HepG2 (cell line): ENCODE data around the gene FBXO41. TPM values are rescaled to one million over a fixed set of nuclear protein-coding genes. Genes with fewer than 3 reads are reported as not detected.

Experiments used
- HDAC1 ChIP-seq: sonication (generic); formaldehyde crosslinking; IDR thresholded peaks from 2 replicates; pipeline ENCODE4 v1.5.1; 2020; ENCODE audit warnings: mild to moderate bottlenecking, missing genetic modification reagents
- KAT2B ChIP-seq: fragments of 150-350 bp; IDR thresholded peaks from 2 replicates; pipeline ENCODE4 v1.6.1; 2014; ENCODE audit warnings: low read depth, low read length, borderline replicate concordance
- KLF16 ChIP-seq, 2 experiments: sonication (generic) in 1 of 2; formaldehyde crosslinking in 1 of 2; IDR thresholded peaks; 2 replicates each; pipeline versions ENCODE4 v1.6.1 to v1.8.0; 2016 to 2023; ENCODE audit warnings: missing genetic modification reagents in 2 of 2, missing compliant biosample characterization in 1 of 2
- KLF9 ChIP-seq: IDR thresholded peaks from 2 replicates; pipeline ENCODE4 v1.6.1; 2016; ENCODE audit warnings: low read depth
- PCBP1 ChIP-seq: fragments of 200-400 bp; formaldehyde crosslinking; IDR thresholded peaks from 2 replicates; pipeline ENCODE4 v1.6.1; 2017; ENCODE audit warnings: mild to moderate bottlenecking, low read depth, low read length, borderline replicate concordance
- RBFOX2 ChIP-seq: fragments of 200-400 bp; formaldehyde crosslinking; IDR thresholded peaks from 2 replicates; pipeline ENCODE4 v1.6.1; 2017; ENCODE audit warnings: low read depth, mild to moderate bottlenecking, low read length
- SOX13 ChIP-seq, 3 experiments: fragments of 450-650 bp in 1 of 3; sonication (generic) in 1 of 3; formaldehyde crosslinking in 1 of 3; IDR thresholded peaks in 2 of 3; conservative IDR thresholded peaks in 1 of 3; 2 replicates each; pipeline versions ENCODE4 v1.5.0 to v1.6.1; 2016 to 2020; ENCODE audit warnings: antibody characterized with exemption in 1 of 3, mild to moderate bottlenecking in 1 of 3, missing compliant biosample characterization in 1 of 3, missing genetic modification reagents in 1 of 3, moderate library complexity in 1 of 3
- TOE1 ChIP-seq: sonication (generic); formaldehyde crosslinking; IDR thresholded peaks from 2 replicates; pipeline ENCODE4 v1.4.0; 2020; ENCODE audit warnings: mild to moderate bottlenecking, missing genetic modification reagents
- ZBTB1 ChIP-seq: sonication (generic); formaldehyde crosslinking; IDR thresholded peaks from 2 replicates; pipeline ENCODE4 v1.4.0; 2020; ENCODE audit warnings: missing genetic modification reagents, borderline replicate concordance
- ZKSCAN8 ChIP-seq: IDR thresholded peaks from 2 replicates; pipeline ENCODE4 v1.6.1; 2016; ENCODE audit warnings: borderline replicate concordance, missing genetic modification reagents, missing compliant biosample characterization
- ZNF138 ChIP-seq: sonication (generic); formaldehyde crosslinking; IDR thresholded peaks from 2 replicates; pipeline ENCODE4 v1.5.0; 2020; ENCODE audit warnings: mild to moderate bottlenecking, low read depth, missing genetic modification reagents
- ZNF292 ChIP-seq: sonication (generic); formaldehyde crosslinking; IDR thresholded peaks from 2 replicates; pipeline ENCODE4 v1.8.1; 2022; ENCODE audit warnings: mild to moderate bottlenecking, low read depth, missing genetic modification reagents, borderline replicate concordance
- polyA plus RNA-seq, 8 experiments: library from polyadenylated mRNA; depleted of rRNA in 3 of 8; stranded (reverse) in 7 of 8; unstranded in 1 of 8; fragments of >200 nt; fragmentation: Illumina TruSeq in 4 of 8; extraction: Trizol in 4 of 8; gene quantifications; 2 replicates each; pipeline versions ENCODE4 v1.2.1 to v1.2.3, GENCODE V29; 2011 to 2016; ENCODE audit warnings: low read depth in 4 of 8, missing spikeins in 1 of 8, mixed read lengths in 1 of 8; ENCODE audit not compliant: insufficient read depth in 1 of 8
- total RNA-seq, 5 experiments: library from RNA; depleted of rRNA; stranded (reverse); fragments of >200 nt; fragmentation: Illumina TruSeq; extraction: Trizol; gene quantifications; 2 replicates each; pipeline ENCODE4 v1.2.3, GENCODE V29; 2016; ENCODE audit warnings: low read depth in 1 of 5
- TF ChIP-seq, protein P1 (sequence below): sonication (generic); formaldehyde crosslinking; IDR thresholded peaks from 2 replicates; pipeline ENCODE4 v1.8.1; 2022; ENCODE audit warnings: low read depth, mild to moderate bottlenecking, missing genetic modification reagents
- TF ChIP-seq, protein P2 (sequence below), 2 experiments: IDR thresholded peaks; 2 replicates each; pipeline ENCODE4 v1.6.1; 2011 to 2012; ENCODE audit warnings: low read length in 2 of 2, borderline replicate concordance in 1 of 2, low read depth in 1 of 2, mild to moderate bottlenecking in 1 of 2, moderate library complexity in 1 of 2
- TF ChIP-seq, protein P3 (sequence below): sonication (generic); formaldehyde crosslinking; IDR thresholded peaks from 2 replicates; pipeline ENCODE4 v1.4.0; 2020; ENCODE audit warnings: missing genetic modification reagents
- TF ChIP-seq, protein P4 (sequence below): IDR thresholded peaks from 2 replicates; pipeline ENCODE4 v1.6.1; 2016; ENCODE audit warnings: mild to moderate bottlenecking, missing biosample characterization, missing genetic modification reagents

FBXO41 gene
- total and polyA plus RNA-seq, 2 of the 13 experiments (the other 11 are each of a cell fraction or from before 2014, with no cell fraction given): 4.2 to 10.3 TPM

DNA sequence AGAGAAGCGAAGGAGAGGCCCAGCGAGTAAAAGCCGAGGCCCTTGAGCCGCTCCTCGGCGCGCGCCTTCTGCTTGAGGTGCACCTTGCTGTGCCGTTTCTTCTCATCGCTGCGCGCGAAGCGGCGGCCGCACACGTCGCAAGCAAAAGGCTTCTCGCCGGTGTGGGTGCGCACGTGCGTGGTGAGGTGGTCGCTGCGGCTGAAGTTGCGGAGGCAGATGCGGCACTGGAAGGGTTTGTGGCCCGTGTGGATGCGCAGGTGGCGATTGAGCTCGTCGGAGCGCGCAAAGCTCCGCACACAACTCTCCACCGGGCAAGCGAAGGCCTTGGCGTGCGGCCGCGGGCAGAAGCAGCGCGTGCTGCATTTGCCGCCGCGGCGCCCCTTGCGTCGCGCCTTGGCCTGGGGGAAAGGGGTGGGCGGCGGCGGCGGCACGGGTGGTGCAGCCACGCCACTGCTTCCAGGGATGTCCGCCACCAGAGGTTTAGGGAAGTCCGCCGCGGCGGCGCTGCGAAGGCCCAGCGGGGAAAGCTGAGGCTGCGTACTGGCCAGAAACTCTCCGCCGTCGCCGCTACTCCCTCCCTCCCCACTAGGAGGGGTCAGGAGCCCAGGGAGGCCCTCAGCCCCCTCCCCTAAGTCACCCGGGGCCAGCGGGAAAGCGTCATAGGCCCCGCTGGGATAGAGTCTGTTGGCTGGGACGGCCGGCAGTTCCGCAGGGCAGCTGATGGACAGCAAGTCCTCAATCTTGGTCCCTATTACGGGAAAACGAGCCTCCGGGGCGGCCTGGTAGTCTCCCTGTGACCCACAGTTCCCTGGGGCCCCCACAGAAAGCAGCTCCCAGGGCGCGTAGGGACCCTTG lies 7.4 kb upstream of the FBXO41 start (continued):
- TF ChIP-seq, protein P1, sequence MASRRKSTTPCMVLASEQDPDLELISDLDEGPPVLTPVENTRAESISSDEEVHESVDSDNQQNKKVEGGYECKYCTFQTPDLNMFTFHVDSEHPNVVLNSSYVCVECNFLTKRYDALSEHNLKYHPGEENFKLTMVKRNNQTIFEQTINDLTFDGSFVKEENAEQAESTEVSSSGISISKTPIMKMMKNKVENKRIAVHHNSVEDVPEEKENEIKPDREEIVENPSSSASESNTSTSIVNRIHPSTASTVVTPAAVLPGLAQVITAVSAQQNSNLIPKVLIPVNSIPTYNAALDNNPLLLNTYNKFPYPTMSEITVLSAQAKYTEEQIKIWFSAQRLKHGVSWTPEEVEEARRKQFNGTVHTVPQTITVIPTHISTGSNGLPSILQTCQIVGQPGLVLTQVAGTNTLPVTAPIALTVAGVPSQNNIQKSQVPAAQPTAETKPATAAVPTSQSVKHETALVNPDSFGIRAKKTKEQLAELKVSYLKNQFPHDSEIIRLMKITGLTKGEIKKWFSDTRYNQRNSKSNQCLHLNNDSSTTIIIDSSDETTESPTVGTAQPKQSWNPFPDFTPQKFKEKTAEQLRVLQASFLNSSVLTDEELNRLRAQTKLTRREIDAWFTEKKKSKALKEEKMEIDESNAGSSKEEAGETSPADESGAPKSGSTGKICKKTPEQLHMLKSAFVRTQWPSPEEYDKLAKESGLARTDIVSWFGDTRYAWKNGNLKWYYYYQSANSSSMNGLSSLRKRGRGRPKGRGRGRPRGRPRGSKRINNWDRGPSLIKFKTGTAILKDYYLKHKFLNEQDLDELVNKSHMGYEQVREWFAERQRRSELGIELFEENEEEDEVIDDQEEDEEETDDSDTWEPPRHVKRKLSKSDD (CRISPR knock-in tag): no peak
- TF ChIP-seq ZNF138 (no peak), TOE1 (CRISPR knock-in tag) (no peak), HDAC1 (CRISPR knock-in tag) (no peak; the same call in 1 of the 2 replicates), SOX13 (IDR thresholded peaks at IDR 0.05) (no peak), SOX13 (CRISPR knock-in tag; conservative IDR thresholded peaks at IDR 0.05 in 1 of 2, IDR thresholded peaks at IDR 0.05 in 1 of 2) (no peak), PCBP1 (0 out of 2 replicates have a peak, but pooled peaks have one; percentile 38), KLF16 (CRISPR knock-in tag; IDR thresholded peaks at IDR 0.05) (no peak), RBFOX2 (no peak), ZBTB1 (CRISPR knock-in tag) (no peak), KAT2B (no peak), ZNF292 (CRISPR knock-in tag) (no peak), ZKSCAN8 (CRISPR knock-in tag) (no peak), KLF9 (no peak)
- TF ChIP-seq, protein P2, sequence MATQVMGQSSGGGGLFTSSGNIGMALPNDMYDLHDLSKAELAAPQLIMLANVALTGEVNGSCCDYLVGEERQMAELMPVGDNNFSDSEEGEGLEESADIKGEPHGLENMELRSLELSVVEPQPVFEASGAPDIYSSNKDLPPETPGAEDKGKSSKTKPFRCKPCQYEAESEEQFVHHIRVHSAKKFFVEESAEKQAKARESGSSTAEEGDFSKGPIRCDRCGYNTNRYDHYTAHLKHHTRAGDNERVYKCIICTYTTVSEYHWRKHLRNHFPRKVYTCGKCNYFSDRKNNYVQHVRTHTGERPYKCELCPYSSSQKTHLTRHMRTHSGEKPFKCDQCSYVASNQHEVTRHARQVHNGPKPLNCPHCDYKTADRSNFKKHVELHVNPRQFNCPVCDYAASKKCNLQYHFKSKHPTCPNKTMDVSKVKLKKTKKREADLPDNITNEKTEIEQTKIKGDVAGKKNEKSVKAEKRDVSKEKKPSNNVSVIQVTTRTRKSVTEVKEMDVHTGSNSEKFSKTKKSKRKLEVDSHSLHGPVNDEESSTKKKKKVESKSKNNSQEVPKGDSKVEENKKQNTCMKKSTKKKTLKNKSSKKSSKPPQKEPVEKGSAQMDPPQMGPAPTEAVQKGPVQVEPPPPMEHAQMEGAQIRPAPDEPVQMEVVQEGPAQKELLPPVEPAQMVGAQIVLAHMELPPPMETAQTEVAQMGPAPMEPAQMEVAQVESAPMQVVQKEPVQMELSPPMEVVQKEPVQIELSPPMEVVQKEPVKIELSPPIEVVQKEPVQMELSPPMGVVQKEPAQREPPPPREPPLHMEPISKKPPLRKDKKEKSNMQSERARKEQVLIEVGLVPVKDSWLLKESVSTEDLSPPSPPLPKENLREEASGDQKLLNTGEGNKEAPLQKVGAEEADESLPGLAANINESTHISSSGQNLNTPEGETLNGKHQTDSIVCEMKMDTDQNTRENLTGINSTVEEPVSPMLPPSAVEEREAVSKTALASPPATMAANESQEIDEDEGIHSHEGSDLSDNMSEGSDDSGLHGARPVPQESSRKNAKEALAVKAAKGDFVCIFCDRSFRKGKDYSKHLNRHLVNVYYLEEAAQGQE (IDR thresholded peaks at IDR 0.05; ENCODE audit: borderline replicate concordance in 1 of 2, low read depth in 1 of 2, low read length in 2 of 2): peak in 1 of 2 experiments; percentile 12; a peak in 2 of 4 replicates
- TF ChIP-seq, protein P3, sequence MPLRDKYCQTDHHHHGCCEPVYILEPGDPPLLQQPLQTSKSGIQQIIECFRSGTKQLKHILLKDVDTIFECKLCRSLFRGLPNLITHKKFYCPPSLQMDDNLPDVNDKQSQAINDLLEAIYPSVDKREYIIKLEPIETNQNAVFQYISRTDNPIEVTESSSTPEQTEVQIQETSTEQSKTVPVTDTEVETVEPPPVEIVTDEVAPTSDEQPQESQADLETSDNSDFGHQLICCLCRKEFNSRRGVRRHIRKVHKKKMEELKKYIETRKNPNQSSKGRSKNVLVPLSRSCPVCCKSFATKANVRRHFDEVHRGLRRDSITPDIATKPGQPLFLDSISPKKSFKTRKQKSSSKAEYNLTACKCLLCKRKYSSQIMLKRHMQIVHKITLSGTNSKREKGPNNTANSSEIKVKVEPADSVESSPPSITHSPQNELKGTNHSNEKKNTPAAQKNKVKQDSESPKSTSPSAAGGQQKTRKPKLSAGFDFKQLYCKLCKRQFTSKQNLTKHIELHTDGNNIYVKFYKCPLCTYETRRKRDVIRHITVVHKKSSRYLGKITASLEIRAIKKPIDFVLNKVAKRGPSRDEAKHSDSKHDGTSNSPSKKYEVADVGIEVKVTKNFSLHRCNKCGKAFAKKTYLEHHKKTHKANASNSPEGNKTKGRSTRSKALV (CRISPR knock-in tag): peak; percentile 92; the same call in 1 of the 2 replicates
- TF ChIP-seq, protein P4, sequence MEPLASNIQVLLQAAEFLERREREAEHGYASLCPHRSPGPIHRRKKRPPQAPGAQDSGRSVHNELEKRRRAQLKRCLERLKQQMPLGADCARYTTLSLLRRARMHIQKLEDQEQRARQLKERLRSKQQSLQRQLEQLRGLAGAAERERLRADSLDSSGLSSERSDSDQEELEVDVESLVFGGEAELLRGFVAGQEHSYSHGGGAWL (CRISPR knock-in tag): no peak
